MCF 10A (cell line): ENCODE measurements around the gene NCK2. TPM values are rescaled to one million over a fixed set of nuclear protein-coding genes. Genes with fewer than 3 reads are reported as not detected.

Source experiments
- BruUV-seq: library from RNA; stranded (reverse); fragments of 400-500 nt; replicated peaks from 2 replicates; lab custom pipeline; 2021; lab: Mats Ljungman, UMichigan
- CTCF ChIA-PET: fragments of 300-600 bp; sonication (Branson Sonifier 250); formaldehyde crosslinking; extraction: SDS; loops from one replicate; lab custom pipeline; 2021; ENCODE audit warnings: antibody characterized with exemption, inconsistent platforms; lab: Yijun Ruan, JAX
- POLR2A ChIA-PET: fragments of 300-600, 350-650 bp; sonication (Branson Sonifier 250); formaldehyde crosslinking; extraction: SDS; loops from one replicate; lab custom pipeline; 2020; ENCODE audit warnings: antibody characterized with exemption, inconsistent platforms; lab: Yijun Ruan, JAX
- DNase-seq: peaks from one replicate; pipeline ENCODE4 v3.0.0-alpha.2; 2018; ENCODE audit not compliant: unreplicated experiment
- H3K27ac Mint-ChIP-seq: one replicate; pipeline ENCODE4 v1.8.0; 2022; ENCODE audit warnings: mild to moderate bottlenecking, low read depth, mixed read lengths; ENCODE audit not compliant: unreplicated experiment
- H3K27me3 Mint-ChIP-seq: one replicate; pipeline ENCODE4 v1.8.0; 2022; ENCODE audit warnings: mixed read lengths; ENCODE audit not compliant: insufficient read depth, unreplicated experiment
- H3K36me3 Mint-ChIP-seq: one replicate; pipeline ENCODE4 v1.8.0; 2022; ENCODE audit warnings: mild to moderate bottlenecking, moderate library complexity, mixed read lengths; ENCODE audit not compliant: insufficient read depth, unreplicated experiment
- H3K4me1 Mint-ChIP-seq: one replicate; pipeline ENCODE4 v1.8.0; 2022; ENCODE audit warnings: mixed read lengths; ENCODE audit not compliant: insufficient read depth, unreplicated experiment
- H3K4me3 Mint-ChIP-seq: one replicate; pipeline ENCODE4 v1.8.0; 2022; ENCODE audit warnings: mild to moderate bottlenecking, moderate library complexity, mixed read lengths; ENCODE audit not compliant: unreplicated experiment
- H3K9me3 Mint-ChIP-seq: one replicate; pipeline ENCODE4 v1.8.0; 2022; ENCODE audit warnings: mixed read lengths; ENCODE audit not compliant: unreplicated experiment
- CTCF ChIP-seq: fragments of 200-600 bp; IDR thresholded peaks from one replicate; pipeline ENCODE4 v1.8.0; 2022; ENCODE audit warnings: antibody characterized with exemption, mild to moderate bottlenecking; ENCODE audit not compliant: unreplicated experiment
- intact Hi-C: fragments of 100-400 bp; cut with micrococcal nuclease; formaldehyde crosslinking; loops from 2 replicates; pipeline ENCODE4 v1.14.1; 2022
- total RNA-seq: library from RNA; stranded (reverse); gene quantifications from 2 replicates; pipeline ENCODE4 v1.2.3, GENCODE V29; 2022

Gene NCK2
- total RNA-seq, 1 experiment from 2014 or later = 36.5 TPM

- Mint-ChIP-seq H3K36me3 (peaks cover 19% of the 10 kb centered on the region), H3K4me3 (no peak overlapping the region), H3K4me1 (no peaks in the 10 kb centered on the region), H3K27me3 (no peaks in the 10 kb centered on the region), H3K27ac (no peak overlapping the region), H3K9me3 (no peaks in the 10 kb centered on the region)
- ChIA-PET POLR2A (no interaction called here), CTCF (interaction anchor here (1.0 kb wide), 2 partner anchors 44 to 46 kb away, joined by 3 read pairs; no protein-coding TSS in a partner anchor)
- no peak for DNase-seq
- intact Hi-C loops = no loop called here
- TF ChIP-seq CTCF = no peak
- BruUV-seq = no TSS peak
Observed at GRCh38 chr2:105813405-105813804, 68.7 kb downstream of the NCK2 start.

DNA sequence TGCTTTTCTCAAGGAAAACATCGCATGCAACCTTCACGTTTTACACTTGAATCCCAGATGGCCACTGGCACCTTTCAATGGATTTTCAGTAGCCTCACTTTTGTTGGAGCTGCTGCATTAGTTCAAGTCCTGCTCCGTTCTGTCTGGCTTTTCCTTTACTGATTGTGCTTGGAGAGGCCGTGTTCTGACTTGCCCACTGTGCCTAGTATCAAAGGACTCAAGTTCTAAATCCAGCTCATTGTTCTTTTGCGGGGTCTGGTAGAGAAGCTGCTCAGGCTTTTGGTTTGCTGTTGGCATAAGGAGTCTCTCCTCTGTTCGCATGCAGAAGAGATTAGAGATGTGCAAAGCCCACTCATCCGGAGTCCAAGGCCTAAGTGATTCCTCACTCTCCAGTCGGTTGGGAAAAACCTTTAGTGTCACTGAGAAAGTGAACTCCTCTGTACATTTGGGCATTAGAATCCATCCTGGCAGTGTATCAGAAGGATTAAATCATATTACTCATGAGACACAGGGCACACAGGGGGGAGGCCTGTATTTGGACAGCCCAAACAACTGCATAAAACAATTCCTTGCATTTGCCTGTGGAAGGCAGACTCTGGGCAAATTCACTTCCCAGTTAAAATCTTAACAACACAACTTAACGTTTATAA is 69.7 kb downstream of the NCK2 start:
- no peaks in the 10 kb centered on the region for H3K4me1 Mint-ChIP-seq
- no peak for DNase-seq
- ChIA-PET POLR2A (no interaction called here), CTCF (no interaction called here)
- H3K27me3 Mint-ChIP-seq = no peaks in the 10 kb centered on the region
- intact Hi-C loops = no loop called here
- no peaks in the 10 kb centered on the region for H3K9me3 Mint-ChIP-seq
- H3K27ac Mint-ChIP-seq = peak overlapping the region; percentile 19
- no peak overlapping the region for H3K4me3 Mint-ChIP-seq
- BruUV-seq = no TSS peak
- TF ChIP-seq CTCF = no peak
- peaks cover 25% of the 10 kb centered on the region for H3K36me3 Mint-ChIP-seq

GRCh38 chr2:105815401-105815800 is 70.7 kb downstream of the NCK2 start:
- no peak for TF ChIP-seq CTCF
- Mint-ChIP-seq H3K9me3 (no peaks in the 10 kb centered on the region), H3K4me1 (no peaks in the 10 kb centered on the region)

GRCh38 chr2:105820151-105820550 is 75.4 kb downstream of the NCK2 start:
- POLR2A ChIA-PET = no interaction called here
- H3K4me3 Mint-ChIP-seq = no peak overlapping the region
- intact Hi-C loops = no loop called here
- BruUV-seq = no TSS peak
- H3K4me1 Mint-ChIP-seq = no peaks in the 10 kb centered on the region
- no peaks in the 10 kb centered on the region for H3K9me3 Mint-ChIP-seq
- H3K27ac Mint-ChIP-seq = no peak overlapping the region
- CTCF ChIA-PET = no interaction called here
- H3K36me3 Mint-ChIP-seq = peaks cover 26% of the 10 kb centered on the region
- DNase-seq = no peak
- TF ChIP-seq CTCF = no peak
- H3K27me3 Mint-ChIP-seq = no peaks in the 10 kb centered on the region

More at GRCh38 chr2:105815401-105815800, 70.7 kb downstream of the NCK2 start:
- H3K36me3 Mint-ChIP-seq = peaks cover 21% of the 10 kb centered on the region
- no peaks in the 10 kb centered on the region for H3K27me3 Mint-ChIP-seq
- CTCF ChIA-PET = no interaction called here
- BruUV-seq = no TSS peak
- intact Hi-C loops = no loop called here
- H3K27ac Mint-ChIP-seq = no peak overlapping the region
- DNase-seq = no peak
- H3K4me3 Mint-ChIP-seq = no peak overlapping the region
- POLR2A ChIA-PET = interaction anchor here (0.6 kb wide), 1 partner anchor 863 kb away, joined by 3 read pairs; no protein-coding TSS in a partner anchor
